Fibroblast of villous mesenchyme (primary cell): ENCODE measurements around the gene CISH. TPM values are rescaled to one million over a fixed set of nuclear protein-coding genes. Genes with fewer than 3 reads are reported as not detected.

ENCODE experiments used
- DNase-seq: peaks from one replicate; pipeline ENCODE4 v3.0.0-alpha.2; 2010; ENCODE audit warnings: low read depth
- H3K4me3 ChIP-seq: 2 replicates; pipeline ENCODE4 v1.5.1; 2011; ENCODE audit warnings: low read depth, mild to moderate bottlenecking, low read length
- CTCF ChIP-seq: IDR thresholded peaks from 2 replicates; pipeline ENCODE4 v1.5.1; 2012; ENCODE audit warnings: low read depth, mild to moderate bottlenecking, low read length; ENCODE audit not compliant: insufficient read depth
- total RNA-seq: library from RNA; depleted of rRNA; stranded (reverse); fragments of >200 nt; gene quantifications from 2 replicates; pipeline ENCODE4 v1.2.3, GENCODE V29; 2012

The CISH gene
- total RNA-seq, 1 donor: 0.86 TPM

DNA sequence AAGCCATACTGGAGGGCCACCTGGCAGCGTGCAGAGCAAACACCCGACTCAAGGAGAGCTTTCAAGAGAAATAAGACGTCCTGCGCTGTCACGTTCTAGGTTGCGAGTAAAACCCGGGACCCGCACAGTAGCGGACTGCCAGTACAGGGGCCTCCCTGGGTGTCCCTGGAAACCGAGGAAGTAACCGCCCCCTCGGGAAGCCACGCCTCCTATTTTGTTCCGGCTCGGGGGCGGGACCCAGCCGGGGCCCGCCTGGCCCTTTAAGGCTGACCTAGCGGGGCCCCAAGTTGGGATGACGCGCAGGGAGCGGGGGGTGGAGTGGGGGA is 5.2 kb upstream of the CISH start:
- no peak for TF ChIP-seq CTCF
- peak overlapping the region; percentile 83 for H3K4me3 ChIP-seq
- peak; percentile 90 for DNase-seq

DNA sequence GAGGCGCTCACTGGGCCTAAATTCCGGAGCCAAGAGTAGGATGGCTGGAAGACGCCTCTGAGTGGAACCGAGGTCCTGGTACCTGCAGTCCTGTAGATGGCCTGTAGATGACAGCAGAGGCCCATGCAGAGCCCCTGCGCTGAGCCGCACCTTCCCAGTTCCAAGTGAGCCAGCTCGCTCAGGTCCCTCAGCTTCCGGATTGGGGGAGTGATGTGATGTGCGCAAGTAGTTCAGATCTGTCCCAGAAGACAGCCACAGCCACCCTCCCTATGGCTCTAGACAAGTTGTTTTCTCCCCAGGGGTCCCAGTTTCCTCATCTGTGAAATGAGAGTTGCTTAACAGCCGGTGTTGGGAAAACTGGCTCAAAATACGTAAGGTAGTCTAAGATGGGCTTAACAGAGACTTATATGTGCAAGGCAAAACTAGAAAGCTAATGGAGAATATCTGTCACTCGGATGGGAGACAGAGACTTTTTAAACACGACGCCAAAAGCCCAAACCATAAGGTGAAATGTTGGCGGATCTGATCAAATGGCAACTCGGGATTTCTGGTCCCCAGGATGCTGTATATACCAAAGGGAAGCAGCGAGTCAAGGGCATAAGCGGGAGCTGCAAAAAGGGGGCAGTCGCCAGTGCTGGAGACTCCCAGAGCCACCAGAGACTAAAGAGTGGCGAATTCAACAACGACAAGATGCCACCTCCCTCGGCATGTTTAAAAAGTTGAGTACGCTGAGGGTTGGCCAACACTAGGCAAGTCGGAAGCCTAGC is 4.6 kb upstream of the CISH start:
- peak overlapping the region; percentile 83 for H3K4me3 ChIP-seq
- DNase-seq: peak; percentile 81
- peak; percentile 100 for TF ChIP-seq CTCF

DNA sequence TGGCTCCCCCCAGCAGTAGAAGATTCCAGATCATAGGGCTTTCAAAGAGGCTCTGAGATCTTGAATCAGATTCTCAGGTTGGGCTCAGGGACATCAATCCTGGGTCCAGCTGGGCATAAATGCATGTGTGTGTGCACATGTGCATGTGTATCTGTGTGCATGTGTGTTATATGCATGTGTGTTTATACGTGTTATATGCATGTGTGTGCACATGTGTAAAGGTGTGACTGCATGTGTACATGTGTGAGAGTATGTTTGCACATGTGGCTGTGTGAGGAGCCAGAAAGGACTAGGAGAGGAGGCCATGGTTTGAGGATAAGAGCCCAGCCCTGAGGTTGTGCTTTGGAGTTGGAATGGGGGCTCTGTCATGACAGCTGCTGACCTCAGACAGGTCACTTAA is 3.6 kb upstream of the CISH start:
- no peak for TF ChIP-seq CTCF
- DNase-seq: no peak
- H3K4me3 ChIP-seq: no peak overlapping the region

DNA sequence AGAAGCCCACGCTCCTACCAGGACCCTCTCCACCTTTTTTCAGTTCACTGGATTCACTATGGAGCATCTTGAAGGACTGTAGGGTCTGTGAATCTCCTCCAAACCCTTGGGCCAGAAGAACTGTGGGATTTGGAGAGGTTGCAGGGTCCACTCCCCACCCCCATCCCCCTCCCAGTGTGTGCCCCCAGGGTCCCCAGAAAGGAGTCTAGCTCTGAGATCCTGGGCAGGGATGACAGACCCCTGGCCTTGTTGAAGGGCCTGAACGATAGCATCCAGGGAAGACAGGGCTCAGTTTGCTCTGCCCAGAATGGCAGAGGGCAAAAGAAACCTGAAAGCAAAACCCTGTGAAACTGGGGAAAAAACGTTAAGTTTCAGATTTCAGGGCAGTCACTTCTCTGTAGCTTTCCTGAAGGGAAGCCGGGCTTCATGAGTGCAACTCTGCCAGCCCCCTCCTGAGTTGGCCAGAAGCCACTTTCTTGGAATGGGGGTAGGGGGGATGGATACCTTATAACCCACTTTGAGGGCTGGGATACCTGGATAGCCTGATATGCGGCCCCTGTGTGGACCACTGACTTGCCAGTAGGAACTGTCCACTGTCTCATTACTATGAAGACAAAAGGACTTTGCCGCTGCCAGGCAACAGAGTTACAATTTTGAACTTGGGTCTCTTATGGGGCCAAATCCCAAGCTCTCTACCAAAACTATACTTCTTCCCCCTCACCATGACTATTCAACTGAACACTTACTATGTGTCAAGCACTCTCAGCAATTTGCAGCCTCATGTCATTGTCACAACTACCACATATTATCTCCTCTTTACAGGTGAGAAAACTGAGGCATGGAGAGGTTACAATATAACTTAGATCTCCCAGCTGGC is 1.6 kb upstream of the CISH start:
- TF ChIP-seq CTCF: no peak
- no peak for DNase-seq
- peak overlapping the region; percentile 74 for H3K4me3 ChIP-seq

GRCh38 chr3:50612234-50612882 is 784 bp upstream of the CISH start:
- no peak for TF ChIP-seq CTCF
- H3K4me3 ChIP-seq: peak overlapping the region; percentile 74
- DNase-seq: peak; percentile 31

DNA sequence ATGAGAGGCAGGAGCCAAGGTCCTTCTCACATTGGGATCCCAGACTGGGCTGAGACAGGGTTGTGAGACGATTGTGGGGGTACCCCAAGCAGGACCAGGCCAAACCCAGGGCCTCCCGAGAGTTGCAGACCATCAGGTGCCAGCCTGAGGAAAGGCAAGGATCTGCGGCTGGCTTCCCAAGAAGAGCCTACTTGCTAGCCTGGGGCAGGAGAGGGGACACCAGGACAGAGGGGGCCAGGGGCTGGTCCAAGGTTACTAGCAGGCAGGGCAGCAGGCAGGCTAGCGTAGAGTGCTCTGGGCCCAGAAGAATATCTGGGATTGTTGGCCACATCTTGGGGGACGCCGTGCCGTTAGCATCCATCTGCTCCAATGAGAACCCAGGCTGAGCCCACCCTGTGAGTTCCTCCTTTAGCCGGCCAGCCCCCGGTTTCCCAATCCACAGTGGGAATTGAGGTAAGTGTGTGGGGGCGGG is 546 bp downstream of the CISH start:
- H3K4me3 ChIP-seq: peak overlapping the region; percentile 74
- no peak for TF ChIP-seq CTCF
- no peak for DNase-seq
